ENCODE measurements around the gene MRC1. TPM values are rescaled to one million over a fixed set of nuclear protein-coding genes. Genes with fewer than 3 reads are reported as not detected.

Gene MRC1
- total and polyA plus RNA-seq, 2 donors (not counting 3 experiments of a cell fraction or from before 2014, with no cell fraction given): 0.03 to 0.13 TPM

DNA sequence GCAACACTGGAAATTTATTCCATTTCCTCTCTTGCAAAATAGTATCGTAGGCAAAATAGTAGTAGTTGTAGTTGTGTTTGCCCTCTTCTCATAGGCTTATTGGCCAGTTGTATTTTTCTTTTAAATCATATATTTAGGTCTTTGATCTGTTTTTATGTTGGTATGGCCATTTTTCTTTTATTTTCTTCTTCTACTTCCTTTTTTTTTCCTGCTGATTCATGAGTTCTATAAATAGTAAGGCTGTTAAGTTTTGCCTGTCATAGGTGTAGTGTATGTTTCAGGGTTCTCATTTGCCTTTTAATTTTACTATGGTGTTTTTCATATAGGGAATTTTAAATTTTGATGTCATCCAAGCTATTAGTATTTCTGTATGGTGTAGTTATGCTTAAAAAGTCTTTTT lies 25.4 kb upstream of the MRC1 start:
- H3K27me3 ChIP-seq (ENCODE audit: control insufficient read depth in 2 of 2, insufficient read depth in 2 of 2, low read length in 2 of 2): no peaks in the 10 kb centered on the region
- H3K79me2 ChIP-seq (ENCODE audit: control insufficient read depth, insufficient read depth, low read length): no peaks in the 10 kb centered on the region
- POLR2A ChIA-PET: no interaction called here
- H3K4me1 ChIP-seq (ENCODE audit: control insufficient read depth, extremely low read depth, insufficient read depth, low read length): peaks cover 31% of the 10 kb centered on the region
- no peak overlapping the region for H2AFZ ChIP-seq (ENCODE audit: low read depth, low read length)
- H3K9me3 ChIP-seq (replicated peaks; ENCODE audit: control insufficient read depth, insufficient read depth, low read length): no peaks in the 10 kb centered on the region
- H3K36me3 ChIP-seq (ENCODE audit: control insufficient read depth in 2 of 2, extremely low read depth in 1 of 2, insufficient read depth in 2 of 2, low read length in 2 of 2): no peaks in the 10 kb centered on the region
- H4K20me1 ChIP-seq (replicated peaks; ENCODE audit: control insufficient read depth, extremely low read depth, insufficient read depth, low read length): no peaks in the 10 kb centered on the region
- H3K4me2 ChIP-seq (ENCODE audit: insufficient read depth, low read length): peak overlapping the region; percentile 65
- dilution Hi-C loops (cut with MboI; ENCODE audit: extremely low pct_ligation_motif_present, low sequenced_read_pairs) (no loop called here), intact Hi-C loops (cut with micrococcal nuclease) (loop anchor here (1.0 to 2.0 kb wide), 4 partner anchors 14 to 53 kb away; no protein-coding TSS in a partner anchor)
- H3K4me3 ChIP-seq (replicated peaks in 1 of 3; ENCODE audit: insufficient read depth in 1 of 3, low read depth in 1 of 3, low read length in 3 of 3): no peak overlapping the region
- FAIRE-seq (no peak), DNase-seq (ENCODE audit: low read depth, low spot score) (no peak)
- H3K9me1 ChIP-seq (replicated peaks; ENCODE audit: control insufficient read depth, extremely low read depth, insufficient read depth, low read length): no peaks in the 10 kb centered on the region
- H3K27ac ChIP-seq (ENCODE audit: insufficient read depth, low read depth, low read length): peak overlapping the region; percentile 34
- BruUV-seq (replicated peaks): no TSS peak
- H3K9ac ChIP-seq (replicated peaks; ENCODE audit: extremely low read depth, insufficient read depth, low read length): no peak overlapping the region
- CTCF ChIA-PET: interaction anchor here (0.6 to 1.3 kb wide), 2 partner anchors 39 to 55 kb away, joined by 3 to 8 read pairs; no protein-coding TSS in a partner anchor
- TF ChIP-seq, protein P1, sequence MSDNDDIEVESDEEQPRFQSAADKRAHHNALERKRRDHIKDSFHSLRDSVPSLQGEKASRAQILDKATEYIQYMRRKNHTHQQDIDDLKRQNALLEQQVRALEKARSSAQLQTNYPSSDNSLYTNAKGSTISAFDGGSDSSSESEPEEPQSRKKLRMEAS (IDR thresholded peaks at IDR 0.05; ENCODE audit: insufficient read depth, insufficient read length): no peak
- TF ChIP-seq POLR2AphosphoS5 (IDR thresholded peaks at IDR 0.05; ENCODE audit: insufficient read depth, low read depth, low read length): no peak
- TF ChIP-seq, protein P2, sequence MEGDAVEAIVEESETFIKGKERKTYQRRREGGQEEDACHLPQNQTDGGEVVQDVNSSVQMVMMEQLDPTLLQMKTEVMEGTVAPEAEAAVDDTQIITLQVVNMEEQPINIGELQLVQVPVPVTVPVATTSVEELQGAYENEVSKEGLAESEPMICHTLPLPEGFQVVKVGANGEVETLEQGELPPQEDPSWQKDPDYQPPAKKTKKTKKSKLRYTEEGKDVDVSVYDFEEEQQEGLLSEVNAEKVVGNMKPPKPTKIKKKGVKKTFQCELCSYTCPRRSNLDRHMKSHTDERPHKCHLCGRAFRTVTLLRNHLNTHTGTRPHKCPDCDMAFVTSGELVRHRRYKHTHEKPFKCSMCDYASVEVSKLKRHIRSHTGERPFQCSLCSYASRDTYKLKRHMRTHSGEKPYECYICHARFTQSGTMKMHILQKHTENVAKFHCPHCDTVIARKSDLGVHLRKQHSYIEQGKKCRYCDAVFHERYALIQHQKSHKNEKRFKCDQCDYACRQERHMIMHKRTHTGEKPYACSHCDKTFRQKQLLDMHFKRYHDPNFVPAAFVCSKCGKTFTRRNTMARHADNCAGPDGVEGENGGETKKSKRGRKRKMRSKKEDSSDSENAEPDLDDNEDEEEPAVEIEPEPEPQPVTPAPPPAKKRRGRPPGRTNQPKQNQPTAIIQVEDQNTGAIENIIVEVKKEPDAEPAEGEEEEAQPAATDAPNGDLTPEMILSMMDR (IDR thresholded peaks at IDR 0.05; ENCODE audit: extremely low read depth in 1 of 2, insufficient read depth in 1 of 2, low read depth in 1 of 2, low read length in 2 of 2): no peak
- TF ChIP-seq POLR2A (IDR thresholded peaks at IDR 0.05; ENCODE audit: low read depth, low read length): no peak
- TF ChIP-seq GATA2 (IDR thresholded peaks at IDR 0.05; ENCODE audit: insufficient read depth, insufficient read length, low read depth, low read length): no peak
- TF ChIP-seq JUN (IDR thresholded peaks at IDR 0.05; ENCODE audit: borderline replicate concordance, insufficient read depth, insufficient read length, low read depth): no peak
- no peak for TF ChIP-seq EZH2 (IDR thresholded peaks at IDR 0.05; ENCODE audit: borderline replicate concordance, low read depth, low read length, severe bottlenecking)
- no peak for TF ChIP-seq FOS (IDR thresholded peaks at IDR 0.05; ENCODE audit: borderline replicate concordance, insufficient read depth, low read length)
- TF ChIP-seq MYC (IDR thresholded peaks at IDR 0.05; ENCODE audit: low read depth, low read length): no peak
